ENCODE data around the gene DAD1.

DAD1 gene

DNA sequence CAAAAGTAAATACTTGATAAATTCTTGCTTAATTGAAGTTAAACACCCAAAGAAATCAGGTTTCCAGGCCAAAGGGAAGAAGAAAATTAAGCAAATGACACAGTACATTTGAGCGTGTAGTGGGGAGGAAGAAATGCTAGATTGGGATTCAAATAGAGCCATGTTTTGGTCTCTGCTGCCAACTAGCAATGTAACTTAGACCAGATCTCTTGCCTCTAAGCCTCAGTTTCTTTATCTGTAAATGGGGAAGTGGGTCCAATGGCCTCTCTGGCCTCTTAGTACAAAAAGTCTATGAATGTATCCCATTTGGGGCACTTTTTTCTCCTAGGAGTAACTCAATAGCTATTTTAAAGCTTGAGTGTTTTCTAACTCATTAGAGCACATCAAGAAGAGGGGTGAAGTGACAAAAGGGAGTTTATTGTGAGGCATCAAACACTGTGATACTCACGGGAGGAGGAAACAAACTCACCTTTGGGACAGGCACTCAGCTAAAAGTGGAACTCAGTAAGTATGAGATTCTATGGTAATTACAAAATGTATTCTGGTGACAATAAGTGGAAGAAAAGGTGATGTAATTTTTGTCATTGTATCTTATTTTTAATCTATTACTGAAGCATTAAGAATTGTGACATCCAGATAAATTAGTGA, 55.8 kb downstream of the DAD1 start:
- no peaks in the 10 kb centered on the region for H3K9me2 ChIP-seq (ENCODE audit: low read depth, low read length)
- peaks cover 54% of the 10 kb centered on the region for H3K36me3 ChIP-seq (ENCODE audit: insufficient read depth, low read length)
- no peak overlapping the region for H2AFZ ChIP-seq (ENCODE audit: low read length)
- H3K27ac ChIP-seq (ENCODE audit: low read depth, low read length, poor library complexity, severe bottlenecking): peak overlapping the region; percentile 80
- no peaks in the 10 kb centered on the region for H3K9me3 ChIP-seq (ENCODE audit: low read length)
- no peaks in the 10 kb centered on the region for H3K27me3 ChIP-seq (ENCODE audit: insufficient read depth, low read length)
- H4K20me1 ChIP-seq (ENCODE audit: insufficient read depth, low read length): no peaks in the 10 kb centered on the region
- no peak for TF ChIP-seq EZH2 (IDR thresholded peaks at IDR 0.05; ENCODE audit: borderline replicate concordance, low read length)
- TF ChIP-seq, protein P1, sequence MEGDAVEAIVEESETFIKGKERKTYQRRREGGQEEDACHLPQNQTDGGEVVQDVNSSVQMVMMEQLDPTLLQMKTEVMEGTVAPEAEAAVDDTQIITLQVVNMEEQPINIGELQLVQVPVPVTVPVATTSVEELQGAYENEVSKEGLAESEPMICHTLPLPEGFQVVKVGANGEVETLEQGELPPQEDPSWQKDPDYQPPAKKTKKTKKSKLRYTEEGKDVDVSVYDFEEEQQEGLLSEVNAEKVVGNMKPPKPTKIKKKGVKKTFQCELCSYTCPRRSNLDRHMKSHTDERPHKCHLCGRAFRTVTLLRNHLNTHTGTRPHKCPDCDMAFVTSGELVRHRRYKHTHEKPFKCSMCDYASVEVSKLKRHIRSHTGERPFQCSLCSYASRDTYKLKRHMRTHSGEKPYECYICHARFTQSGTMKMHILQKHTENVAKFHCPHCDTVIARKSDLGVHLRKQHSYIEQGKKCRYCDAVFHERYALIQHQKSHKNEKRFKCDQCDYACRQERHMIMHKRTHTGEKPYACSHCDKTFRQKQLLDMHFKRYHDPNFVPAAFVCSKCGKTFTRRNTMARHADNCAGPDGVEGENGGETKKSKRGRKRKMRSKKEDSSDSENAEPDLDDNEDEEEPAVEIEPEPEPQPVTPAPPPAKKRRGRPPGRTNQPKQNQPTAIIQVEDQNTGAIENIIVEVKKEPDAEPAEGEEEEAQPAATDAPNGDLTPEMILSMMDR (IDR thresholded peaks at IDR 0.05; ENCODE audit: low read length): no peak
- peak overlapping the region; percentile 43; the same call in 1 of the 2 replicates for H3K9ac ChIP-seq (ENCODE audit: low read length)
- no peaks in the 10 kb centered on the region for H3K79me2 ChIP-seq (ENCODE audit: insufficient read depth, low read length)
- no peak overlapping the region for H3K4me3 ChIP-seq (ENCODE audit: low read depth, low read length, poor library complexity, severe bottlenecking)
- no peaks in the 10 kb centered on the region for H3F3A ChIP-seq (ENCODE audit: insufficient read depth, low read length)
- H3K4me2 ChIP-seq (ENCODE audit: low read length): peak overlapping the region; percentile 47
- peaks cover 46% of the 10 kb centered on the region for H3K4me1 ChIP-seq (ENCODE audit: insufficient read depth, low read length, severe bottlenecking)

DNA sequence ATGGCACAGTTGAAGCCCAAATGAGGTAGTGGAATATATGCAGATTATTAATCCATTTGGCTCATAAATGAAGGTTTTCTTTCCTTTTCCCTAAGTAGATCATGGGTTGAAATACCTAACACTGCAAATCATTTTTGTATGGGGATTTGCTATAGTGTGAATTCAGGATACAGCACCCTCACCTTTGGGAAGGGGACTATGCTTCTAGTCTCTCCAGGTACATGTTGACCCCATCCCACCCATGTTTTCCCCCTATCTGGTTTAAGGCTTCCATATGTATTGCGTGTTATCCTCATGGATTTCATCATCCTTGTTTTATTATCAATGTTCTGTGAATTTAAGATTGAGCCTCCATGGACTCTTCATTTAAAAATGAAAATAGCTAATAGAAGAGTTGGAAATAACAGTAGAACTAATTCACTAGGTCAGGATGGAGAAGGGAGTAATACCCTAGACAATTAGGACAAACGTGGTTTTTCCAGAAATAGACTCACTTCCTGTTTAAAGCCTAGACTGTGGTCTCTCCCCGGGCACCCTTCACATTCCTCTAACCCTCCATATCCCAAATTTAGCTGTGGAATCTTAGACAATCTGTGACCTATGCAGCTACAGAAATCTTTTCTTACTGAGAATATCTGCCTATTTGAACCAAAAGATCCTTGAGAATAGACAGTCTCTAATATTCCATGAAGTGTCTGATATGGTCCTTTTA, 56.5 kb downstream of the DAD1 start:
- Histone ChIP-seq H3F3A (ENCODE audit: insufficient read depth, low read length) (no peaks in the 10 kb centered on the region), H3K27ac (ENCODE audit: low read depth, low read length, poor library complexity, severe bottlenecking) (peak overlapping the region; percentile 80), H3K9me2 (ENCODE audit: low read depth, low read length) (no peaks in the 10 kb centered on the region), H3K4me3 (ENCODE audit: low read depth, low read length, poor library complexity, severe bottlenecking) (peak overlapping the region; percentile 18), H4K20me1 (ENCODE audit: insufficient read depth, low read length) (no peaks in the 10 kb centered on the region), H3K4me1 (ENCODE audit: insufficient read depth, low read length, severe bottlenecking) (peaks cover 47% of the 10 kb centered on the region), H3K9ac (ENCODE audit: low read length) (peak overlapping the region; percentile 43), H2AFZ (ENCODE audit: low read length) (no peak overlapping the region), H3K27me3 (ENCODE audit: insufficient read depth, low read length) (no peaks in the 10 kb centered on the region), H3K36me3 (ENCODE audit: insufficient read depth, low read length) (peaks cover 48% of the 10 kb centered on the region), H3K4me2 (ENCODE audit: low read length) (peak overlapping the region; percentile 47), H3K79me2 (ENCODE audit: insufficient read depth, low read length) (no peaks in the 10 kb centered on the region), H3K9me3 (ENCODE audit: low read length) (no peaks in the 10 kb centered on the region)
- TF ChIP-seq, protein P1 (IDR thresholded peaks at IDR 0.05; ENCODE audit: low read length): no peak
- no peak for TF ChIP-seq EZH2 (IDR thresholded peaks at IDR 0.05; ENCODE audit: borderline replicate concordance, low read length)

DNA sequence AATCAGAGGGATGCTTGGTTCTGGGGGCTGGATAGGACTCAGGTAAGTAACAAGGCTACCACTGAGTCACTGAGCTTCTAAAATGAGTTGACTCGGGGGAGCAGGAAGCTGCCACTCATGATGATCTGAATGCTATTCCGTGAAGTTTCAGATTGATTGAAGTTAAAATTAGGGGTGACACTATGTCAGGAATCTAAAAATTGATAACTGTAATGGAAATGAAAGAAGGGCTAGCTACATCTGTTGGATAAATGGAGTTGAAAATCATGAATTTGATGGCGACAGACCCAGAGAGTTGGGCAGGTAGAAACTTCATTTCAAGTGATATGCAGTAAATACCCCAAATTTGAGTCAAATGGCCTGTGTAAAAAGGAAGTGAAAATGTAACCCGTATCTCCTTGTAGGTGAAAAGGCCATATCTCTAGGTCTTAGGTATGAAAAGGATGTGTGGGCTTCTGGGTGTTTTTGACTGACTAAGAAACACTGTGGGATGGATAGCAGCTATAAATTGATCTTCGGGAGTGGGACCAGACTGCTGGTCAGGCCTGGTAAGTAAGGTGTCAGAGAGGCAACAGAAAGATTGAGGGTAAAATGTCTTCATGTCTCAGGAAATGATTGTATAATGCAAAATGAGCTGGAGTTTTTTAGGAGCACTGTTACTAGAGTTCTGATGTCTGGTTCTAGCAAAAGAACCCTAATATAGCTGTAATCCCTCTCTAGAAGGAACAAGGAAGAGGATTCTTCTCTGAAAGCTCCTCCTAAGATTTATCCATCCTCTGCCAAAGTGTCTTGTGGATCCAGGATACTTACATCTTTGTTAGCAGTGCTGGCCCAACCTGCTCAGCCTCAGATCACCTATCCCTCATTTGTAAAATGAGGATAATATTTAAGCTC, 57.3 kb downstream of the DAD1 start:
- no peaks in the 10 kb centered on the region for H3K9me3 ChIP-seq (ENCODE audit: low read length)
- no peaks in the 10 kb centered on the region for H4K20me1 ChIP-seq (ENCODE audit: insufficient read depth, low read length)
- H3K9me2 ChIP-seq (ENCODE audit: low read depth, low read length): no peaks in the 10 kb centered on the region
- TF ChIP-seq, protein P1 (IDR thresholded peaks at IDR 0.05; ENCODE audit: low read length): no peak
- TF ChIP-seq EZH2 (IDR thresholded peaks at IDR 0.05; ENCODE audit: borderline replicate concordance, low read length): no peak
- H3K79me2 ChIP-seq (ENCODE audit: insufficient read depth, low read length): no peaks in the 10 kb centered on the region
- H3K27ac ChIP-seq (ENCODE audit: low read depth, low read length, poor library complexity, severe bottlenecking): peak overlapping the region; percentile 80
- peak overlapping the region; percentile 43 for H3K9ac ChIP-seq (ENCODE audit: low read length)
- no peak overlapping the region for H2AFZ ChIP-seq (ENCODE audit: low read length)
- H3K27me3 ChIP-seq (ENCODE audit: insufficient read depth, low read length): no peaks in the 10 kb centered on the region
- peak overlapping the region; percentile 18 for H3K4me3 ChIP-seq (ENCODE audit: low read depth, low read length, poor library complexity, severe bottlenecking)
- no peaks in the 10 kb centered on the region for H3F3A ChIP-seq (ENCODE audit: insufficient read depth, low read length)
- H3K36me3 ChIP-seq (ENCODE audit: insufficient read depth, low read length): peaks cover 40% of the 10 kb centered on the region
- H3K4me2 ChIP-seq (ENCODE audit: low read length): peak overlapping the region; percentile 47
- H3K4me1 ChIP-seq (ENCODE audit: insufficient read depth, low read length, severe bottlenecking): peaks cover 55% of the 10 kb centered on the region

Data from OCI-LY1 (cell line).